GM18867 (cell line): ENCODE data around the gene DPEP3.
A peak's percentile ranks its signal among the peaks of the same experiment; 100 is the strongest.

Experiments
- ATAC-seq: cut with Tn5 transposase; IDR thresholded peaks from one replicate; pipeline ENCODE4 v1.9.1; 2021; ENCODE audit warnings: mild to moderate bottlenecking, moderate library complexity; ENCODE audit not compliant: unreplicated experiment

DPEP3 gene

GRCh38 chr16:67933805-67934204 is 46.5 kb downstream of the DPEP3 start:
- no peak for ATAC-seq

- ATAC-seq, result no peak
Measured at GRCh38 chr16:67932462-67932840, 47.8 kb downstream of the DPEP3 start.

- ATAC-seq, result no peak
Measured at GRCh38 chr16:67931712-67932461, 48.4 kb downstream of the DPEP3 start, which contains the start of gene CTRL. TSS of gene CTRL (minus strand) at chr16:67931862. CDS start at chr16:67931852, 10 bp downstream.

- no peak for ATAC-seq
Measured at GRCh38 chr16:67930678-67931211, 49.6 kb downstream of the DPEP3 start.

GRCh38 chr16:67930191-67930590 is 50.1 kb downstream of the DPEP3 start:
- no peak for ATAC-seq

GRCh38 chr16:67928561-67929364 is 51.5 kb downstream of the DPEP3 start:
- ATAC-seq, result peak; percentile 47

GRCh38 chr16:67928147-67928546 is 52.2 kb downstream of the DPEP3 start:
- ATAC-seq, result no peak

- ATAC-seq, result no peak
Measured at GRCh38 chr16:67927131-67927941, 53.0 kb downstream of the DPEP3 start.

- ATAC-seq, result no peak
Measured at GRCh38 chr16:67926181-67926750, 54.0 kb downstream of the DPEP3 start.
